Hematopoietic multipotent progenitor cell treated with erythropoietin and hydrocortisone succinate and interleukin-3 and kit ligand, for 17 days (in vitro differentiated cells): ENCODE data around the gene FLYWCH2.

Source experiments
- DNase-seq: peaks from one replicate; pipeline ENCODE4 v3.0.0-alpha.2; 2015; ENCODE audit warnings: low spot score

The FLYWCH2 gene, protein sequence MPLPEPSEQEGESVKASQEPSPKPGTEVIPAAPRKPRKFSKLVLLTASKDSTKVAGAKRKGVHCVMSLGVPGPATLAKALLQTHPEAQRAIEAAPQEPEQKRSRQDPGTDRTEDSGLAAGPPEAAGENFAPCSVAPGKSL

DNA sequence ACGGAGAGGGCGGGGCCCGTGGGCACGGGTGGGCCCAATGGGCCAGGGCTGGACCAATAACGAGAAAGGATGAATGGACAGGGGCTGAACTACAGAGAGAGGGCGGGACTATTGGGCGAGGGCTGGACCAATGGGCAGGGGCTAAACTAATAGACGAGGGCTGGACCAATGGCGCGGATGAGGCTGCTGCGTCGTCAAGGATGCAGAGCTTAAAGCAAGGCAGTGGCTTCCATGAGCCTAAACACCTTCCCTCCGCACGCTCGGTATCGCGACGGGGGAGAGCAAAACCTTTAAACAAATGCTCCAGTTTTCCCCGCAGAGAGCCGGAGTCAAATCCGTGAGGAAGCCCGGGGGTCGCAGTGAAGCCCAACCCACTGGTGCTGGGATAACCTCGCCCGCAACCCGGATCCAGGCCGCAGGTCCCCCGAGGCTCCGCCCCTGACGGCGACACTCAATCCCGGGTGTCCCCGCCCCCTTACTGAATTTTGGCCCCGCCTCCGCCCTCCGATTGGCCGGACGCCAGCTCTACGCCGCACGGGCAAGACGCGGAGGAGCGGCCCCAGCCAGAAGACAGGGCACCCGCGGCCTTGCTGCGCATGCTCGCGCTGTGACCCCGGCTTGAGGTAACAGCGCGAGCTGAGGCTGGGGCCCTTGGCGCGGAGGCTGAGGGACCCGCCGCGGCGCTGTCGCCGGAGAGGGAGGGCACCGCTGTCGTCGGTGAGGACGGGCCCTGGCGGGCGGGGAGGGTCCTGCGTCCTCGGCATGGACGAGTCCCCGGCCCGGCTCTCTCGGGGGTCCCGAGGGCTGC is at the start of gene FLYWCH2:
Gene FLYWCH2 (plus strand): TSS at position 566 of the 808 bp plus-strand sequence. CDS start 13,235 bp downstream, outside the sequence.
- DNase-seq: peak; percentile 95

DNA sequence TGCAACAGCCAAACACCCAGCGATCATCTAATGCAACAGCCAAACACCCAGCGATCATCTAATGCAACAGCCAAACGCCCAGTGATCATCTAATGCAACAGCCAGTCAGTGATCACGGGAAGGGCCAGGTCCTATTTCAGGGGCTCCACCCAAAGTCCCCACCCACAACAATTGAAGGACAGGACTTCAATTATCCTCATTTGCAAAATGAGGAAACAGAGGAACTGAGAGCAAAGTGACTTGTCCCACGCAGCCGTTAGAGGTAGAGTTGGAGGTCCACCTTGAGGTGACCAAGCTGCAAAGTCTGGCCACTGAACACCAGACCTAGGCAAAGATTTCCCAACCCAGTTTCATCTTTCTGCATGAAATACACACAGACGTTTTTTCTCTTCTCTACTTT is 49.2 kb upstream of the FLYWCH2 start:
- no peak for DNase-seq

DNA sequence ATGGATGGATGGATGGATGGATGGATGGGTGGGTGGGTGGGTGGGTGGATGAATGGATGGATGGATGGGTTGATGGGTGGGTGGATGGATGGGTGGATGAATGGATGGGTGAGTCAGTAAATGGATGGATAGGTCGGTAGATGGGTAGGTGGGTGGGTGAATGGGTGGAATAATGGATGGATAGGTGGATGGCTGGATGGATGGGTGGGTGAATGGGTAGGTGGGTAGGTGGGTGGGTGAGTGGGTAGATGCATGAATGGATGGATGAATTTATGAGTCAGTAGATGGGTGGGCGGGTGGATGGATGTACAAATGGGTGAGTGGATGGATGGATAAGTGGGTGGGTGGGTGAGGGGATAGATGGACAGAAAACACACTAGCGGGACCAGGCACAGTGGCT is 48.0 kb upstream of the FLYWCH2 start:
- no peak for DNase-seq

DNA sequence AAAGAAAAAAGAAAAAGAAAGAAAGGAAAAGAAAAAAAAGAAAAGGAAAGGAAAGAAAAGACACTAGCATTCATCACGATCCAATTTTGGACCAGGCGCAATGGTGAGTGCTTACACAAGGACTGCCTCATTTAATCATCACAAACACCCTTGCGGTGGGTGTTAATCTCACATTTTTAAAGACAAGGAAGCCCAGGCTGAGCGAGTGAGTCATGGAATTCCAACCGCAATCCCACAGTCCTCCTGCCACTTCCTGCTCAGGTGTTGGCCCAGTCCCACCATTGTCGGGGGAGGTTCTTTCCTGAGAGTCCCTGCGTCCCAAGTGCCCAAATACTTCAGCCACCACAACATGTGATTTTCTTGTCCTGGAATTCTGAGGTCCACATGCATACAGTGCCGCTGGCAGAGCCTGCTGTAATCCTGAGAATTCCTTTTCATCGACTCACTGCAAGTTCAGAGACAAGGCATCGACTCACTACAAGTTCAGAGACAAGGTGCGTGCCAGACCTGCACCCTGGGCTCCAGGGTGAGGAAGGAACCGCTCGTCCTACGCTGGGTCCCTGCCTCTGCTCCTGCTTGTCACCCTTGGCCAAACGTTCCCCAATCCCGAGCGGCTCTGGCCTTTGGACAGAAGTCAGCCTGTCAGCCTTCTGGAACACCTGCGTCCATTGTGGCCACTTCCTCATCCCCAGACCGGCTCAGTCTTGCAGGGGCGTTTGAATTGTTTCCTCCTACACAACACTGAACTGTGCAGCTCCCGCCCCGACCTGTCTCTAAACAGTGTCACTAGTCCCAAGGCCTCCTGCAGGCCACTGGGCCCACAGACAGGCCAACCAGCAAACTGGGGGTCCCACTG is 47.1 kb upstream of the FLYWCH2 start:
- DNase-seq: no peak

DNA sequence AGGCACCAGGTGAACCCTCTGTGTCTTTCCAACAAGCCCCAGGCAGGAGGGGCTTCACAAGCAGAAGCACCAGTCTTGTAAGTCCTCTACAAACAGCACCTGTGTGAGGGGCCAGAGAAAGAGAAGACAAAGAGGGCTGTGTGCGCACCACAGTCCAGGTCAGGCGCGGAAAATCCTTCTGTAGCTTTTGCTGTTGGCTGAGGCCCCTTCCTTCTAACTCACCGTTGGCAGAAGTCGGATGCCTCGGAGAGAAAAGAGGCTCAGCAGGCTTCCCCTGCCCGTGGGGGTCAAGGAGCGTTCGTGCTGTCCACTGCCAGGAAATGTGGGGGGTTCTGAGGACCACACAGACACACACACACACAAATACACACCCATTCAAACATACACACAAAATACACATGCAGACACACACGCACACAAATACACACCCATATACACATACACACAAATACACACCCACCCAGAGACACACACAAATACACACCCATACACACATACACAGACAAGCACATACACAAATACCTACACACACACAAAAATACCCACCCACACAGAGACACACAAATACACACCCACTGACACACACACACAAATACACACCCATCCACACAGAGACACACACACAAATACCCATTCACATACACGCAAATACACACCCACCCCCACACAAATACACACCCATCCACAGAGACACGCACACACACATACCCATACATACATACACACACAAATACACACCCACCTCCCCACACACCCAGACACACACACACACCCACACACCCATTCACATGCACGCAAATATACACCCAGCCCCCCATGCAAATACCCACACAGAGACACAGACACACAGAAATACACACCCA is 46.1 kb upstream of the FLYWCH2 start:
- DNase-seq: no peak

DNA sequence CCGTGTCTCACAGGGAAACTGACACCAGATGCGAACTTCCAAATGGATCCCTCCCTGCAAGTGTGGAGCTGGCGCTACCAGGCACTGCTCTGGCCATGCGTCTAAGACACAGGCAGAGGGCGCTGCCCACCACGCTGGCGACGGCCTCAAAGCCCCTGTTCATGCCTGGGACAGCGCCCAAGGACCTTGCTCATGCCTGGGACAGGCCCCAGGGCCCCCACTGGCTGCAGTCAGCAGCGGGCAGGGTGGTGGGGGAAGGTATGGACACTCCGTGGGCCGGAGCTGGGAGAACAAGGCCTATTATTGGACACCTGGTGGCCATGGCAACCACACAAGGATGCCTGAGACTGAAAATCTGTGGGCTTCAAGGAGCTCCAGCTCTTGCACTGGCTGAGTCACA is 44.1 kb upstream of the FLYWCH2 start:
- DNase-seq: peak; percentile 15

DNA sequence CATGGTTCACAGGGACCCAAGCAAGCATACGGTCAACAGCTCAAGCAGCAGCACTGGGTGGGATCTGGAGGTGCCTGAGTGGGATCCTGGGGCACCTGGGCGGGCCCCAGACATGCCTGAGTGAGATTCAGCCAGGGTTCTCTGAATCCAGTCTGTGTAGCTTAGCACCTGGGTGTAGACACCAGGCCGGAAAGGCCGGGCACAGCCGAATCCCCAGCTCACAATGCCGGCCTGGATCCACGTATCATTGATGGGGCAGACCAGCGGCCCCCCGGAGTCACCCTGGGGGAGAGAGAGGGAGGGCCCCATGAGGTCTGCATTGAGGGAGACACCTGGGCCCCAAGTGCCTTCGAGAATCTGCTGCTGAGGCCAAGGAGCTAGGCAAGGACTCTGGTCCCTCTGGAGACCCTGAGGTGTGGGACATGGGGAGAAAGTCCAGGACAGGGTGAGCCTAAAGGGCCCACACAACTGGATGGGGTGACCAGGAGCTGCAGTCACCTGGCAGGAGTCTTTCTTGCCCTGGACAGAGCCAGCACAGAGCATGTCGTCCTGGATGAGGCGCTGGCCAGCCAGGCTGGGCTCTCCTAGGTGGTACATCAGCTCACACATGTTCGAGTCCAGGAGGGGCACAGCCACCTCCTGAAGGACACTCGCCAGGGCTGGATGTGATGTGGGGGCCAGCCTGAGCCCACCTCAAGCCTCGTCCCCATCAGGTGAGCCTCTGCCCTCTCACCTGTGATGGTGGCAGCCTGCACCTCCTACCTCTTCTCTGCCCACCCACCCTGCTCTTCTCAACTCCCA is 43.2 kb upstream of the FLYWCH2 start:
- no peak for DNase-seq

DNA sequence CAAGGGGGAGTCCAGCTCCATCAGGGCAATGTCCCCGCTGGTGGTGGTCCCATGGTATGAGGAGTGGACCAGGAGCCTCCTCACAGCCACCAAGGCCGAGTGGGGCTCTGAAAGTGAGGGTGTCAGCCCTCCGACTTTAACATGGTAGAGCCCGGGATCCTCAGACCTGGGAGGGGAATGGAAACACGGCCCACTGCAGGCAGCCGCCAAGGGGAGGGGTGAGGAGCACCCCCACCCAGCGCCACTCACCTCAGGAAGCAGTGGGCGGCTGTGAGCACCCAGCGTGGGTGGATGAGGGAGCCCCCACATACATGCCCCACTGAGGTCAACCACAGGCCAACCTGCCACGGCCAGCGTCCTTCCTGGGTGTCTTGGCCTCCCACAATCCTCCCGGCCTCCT is 42.1 kb upstream of the FLYWCH2 start:
- no peak for DNase-seq

DNA sequence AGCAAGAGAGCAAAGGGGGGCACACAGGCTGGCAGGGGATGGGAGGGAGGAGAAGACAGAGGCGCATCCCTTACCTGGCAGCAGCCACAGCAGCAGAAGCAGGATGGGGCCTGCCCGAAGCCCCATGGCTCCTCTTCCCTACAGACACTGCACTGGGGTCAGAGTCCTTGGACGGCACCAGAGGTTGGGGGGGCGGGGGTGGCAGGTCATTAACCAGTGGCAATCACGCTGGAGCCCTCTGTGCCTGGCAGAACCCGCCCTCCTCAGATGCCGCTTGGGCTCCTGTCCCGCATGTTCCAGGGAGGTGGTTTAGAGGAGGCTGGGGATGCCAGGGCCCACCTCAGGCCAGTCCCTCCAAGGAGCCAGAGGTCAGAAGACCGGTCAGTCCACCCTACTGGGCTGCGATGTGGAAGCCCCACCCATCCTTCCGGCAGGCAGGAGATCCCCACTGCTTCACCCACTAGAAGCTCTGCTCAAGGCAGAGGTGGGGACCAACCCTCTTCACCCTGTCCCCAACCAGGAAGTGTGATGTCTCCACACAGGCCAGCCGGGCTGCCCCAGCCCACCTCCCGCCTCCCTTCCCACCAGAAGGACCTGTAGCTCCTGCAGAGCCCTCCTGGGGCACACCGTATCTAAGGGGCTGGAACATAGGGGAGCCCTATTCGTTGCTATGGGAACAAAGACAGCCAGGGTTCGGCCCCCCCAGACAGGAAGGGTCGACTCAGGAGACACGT is 41.2 kb upstream of the FLYWCH2 start:
- DNase-seq: no peak

DNA sequence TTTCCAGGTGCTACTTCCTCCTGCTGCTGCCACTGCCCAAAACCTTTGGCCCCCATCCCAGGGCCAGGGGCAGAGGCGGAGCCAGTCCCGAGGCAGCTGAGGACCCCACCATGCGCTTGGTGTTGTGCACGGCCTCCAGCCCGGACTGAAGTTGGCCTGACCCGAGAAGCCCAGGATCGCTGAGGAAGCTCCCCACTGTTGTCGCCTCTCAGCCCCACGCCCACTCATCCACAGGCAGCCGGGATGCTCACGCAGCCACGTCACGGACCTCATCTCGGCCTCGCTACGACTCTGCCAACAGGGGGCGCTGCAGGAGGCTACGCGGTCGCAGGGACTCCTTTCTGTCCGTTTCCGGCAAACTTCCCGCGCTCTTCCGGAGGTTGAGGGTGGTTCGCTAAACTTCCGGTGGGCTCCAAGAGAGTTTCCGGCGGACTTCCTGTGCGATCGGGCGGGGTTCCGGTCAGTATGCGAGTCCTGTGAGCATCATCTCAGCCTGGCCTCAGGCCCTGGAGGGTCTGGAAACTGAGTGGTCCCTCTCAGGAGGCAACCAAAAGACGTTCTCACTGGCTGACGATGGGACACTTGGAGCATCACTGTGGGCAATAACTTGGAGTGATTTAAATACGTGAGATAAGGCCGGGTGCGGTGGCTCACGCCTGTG is 40.5 kb upstream of the FLYWCH2 start:
- DNase-seq: peak; percentile 28

DNA sequence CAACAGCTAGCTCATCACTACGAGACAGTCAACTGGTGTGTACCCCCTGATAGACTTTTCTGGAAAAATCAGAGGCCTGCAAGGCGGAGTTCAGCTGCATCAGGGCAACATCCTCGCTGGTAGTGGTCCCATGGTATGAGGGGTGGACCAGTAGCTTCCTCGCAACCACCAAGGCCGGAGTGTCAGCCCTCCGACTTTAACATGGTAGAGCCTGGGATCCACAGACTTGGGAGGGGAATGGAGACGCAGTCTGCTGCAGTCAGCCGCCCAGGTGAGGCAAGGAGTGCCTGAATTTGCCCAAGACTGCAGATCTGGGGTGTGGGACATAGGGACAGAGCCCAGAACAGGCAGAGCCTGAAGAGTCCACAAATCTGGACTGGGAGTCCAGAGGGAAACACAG is 39.5 kb upstream of the FLYWCH2 start:
- DNase-seq: no peak

DNA sequence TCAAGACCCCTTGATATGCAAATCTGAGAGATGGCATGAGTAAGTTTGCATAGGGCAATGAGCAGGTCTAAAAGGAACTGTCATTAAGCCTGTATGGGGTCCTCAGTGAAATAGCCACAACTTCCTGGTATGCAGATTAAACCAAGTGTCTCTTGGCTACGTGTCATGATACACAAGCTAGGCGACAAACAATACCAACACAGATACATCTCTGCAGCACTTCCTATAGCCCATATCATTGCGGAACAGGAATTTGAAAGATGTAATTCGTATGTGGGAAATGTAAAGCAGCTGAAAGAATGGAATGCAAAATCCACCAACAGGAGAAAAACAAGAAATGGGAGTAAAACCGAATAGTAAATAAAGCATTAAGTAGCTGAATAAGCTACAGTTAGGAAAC is 37.9 kb upstream of the FLYWCH2 start:
- DNase-seq: no peak

DNA sequence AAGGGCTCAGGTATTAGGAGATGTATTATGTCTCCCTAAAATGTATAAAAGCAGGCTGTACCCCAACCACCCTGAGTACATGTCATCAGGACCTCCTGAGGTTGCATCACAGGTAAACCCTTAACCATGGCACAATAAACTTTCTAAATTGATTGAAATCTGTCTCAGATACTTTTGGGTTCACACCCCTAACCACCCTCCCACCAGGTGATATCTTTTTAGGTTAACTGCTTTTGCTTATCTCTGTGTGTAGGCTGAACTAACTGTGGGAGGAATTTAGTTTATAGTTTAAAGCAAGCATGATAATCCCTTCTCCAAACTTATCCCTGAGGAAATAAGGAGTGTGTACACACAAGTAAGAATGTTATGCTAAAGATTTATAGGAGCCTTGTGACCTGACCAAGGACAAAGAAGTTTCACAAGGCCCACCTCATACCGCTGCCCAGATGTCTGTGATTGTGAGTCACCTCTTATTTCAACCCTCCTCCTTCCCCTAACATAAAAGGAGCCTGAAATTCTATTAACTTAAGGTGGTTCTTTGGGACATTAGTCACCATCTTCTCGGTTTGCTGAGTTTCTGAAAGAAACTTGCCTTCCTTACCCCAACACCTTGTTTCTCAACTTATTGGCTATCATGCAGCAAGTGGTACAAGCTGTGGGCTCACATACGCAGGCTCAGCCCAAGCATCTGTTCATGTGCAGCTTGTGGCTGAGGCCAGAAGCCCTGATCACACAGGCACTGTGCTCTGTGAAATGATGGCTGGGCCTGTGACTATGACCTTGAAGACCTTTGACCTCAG is 36.3 kb upstream of the FLYWCH2 start:
- no peak for DNase-seq

DNA sequence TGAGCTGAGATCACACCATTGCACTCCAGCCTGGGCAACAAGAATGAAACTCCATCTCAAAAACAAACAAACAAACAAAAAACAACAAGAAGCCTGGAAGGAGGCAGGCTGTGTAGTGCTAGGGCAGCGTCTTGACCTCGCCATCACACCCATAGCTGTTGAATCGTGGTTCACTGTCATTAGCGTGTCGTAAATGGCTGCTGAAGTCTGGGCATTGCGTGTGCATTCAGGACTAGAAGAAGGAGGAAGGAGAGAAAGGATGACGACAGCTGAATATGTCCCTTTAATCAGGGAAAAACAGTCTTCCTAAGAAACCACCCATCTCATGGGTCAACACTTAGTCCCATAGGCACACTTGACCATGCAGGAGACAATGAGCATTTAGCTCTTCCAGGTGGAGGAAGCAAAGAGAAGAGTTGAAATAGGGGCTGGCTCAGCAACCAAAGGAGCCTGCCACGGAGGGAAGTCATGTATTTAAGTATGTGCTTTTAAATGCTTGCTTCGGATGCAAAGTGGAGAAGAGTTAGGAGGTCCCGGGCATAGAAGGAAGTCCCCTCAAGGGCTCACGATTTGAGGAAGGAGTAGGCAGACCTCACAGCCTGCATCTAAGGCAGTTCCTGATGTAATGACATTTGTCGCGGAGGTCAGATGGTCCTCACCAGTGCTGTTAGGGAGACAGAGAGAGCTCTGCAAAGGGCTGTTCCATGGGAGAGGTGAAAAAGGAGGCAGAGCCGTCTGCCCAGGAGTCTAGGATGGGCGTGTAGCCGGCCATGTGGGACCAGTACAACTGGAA is 33.9 kb upstream of the FLYWCH2 start:
- no peak for DNase-seq

DNA sequence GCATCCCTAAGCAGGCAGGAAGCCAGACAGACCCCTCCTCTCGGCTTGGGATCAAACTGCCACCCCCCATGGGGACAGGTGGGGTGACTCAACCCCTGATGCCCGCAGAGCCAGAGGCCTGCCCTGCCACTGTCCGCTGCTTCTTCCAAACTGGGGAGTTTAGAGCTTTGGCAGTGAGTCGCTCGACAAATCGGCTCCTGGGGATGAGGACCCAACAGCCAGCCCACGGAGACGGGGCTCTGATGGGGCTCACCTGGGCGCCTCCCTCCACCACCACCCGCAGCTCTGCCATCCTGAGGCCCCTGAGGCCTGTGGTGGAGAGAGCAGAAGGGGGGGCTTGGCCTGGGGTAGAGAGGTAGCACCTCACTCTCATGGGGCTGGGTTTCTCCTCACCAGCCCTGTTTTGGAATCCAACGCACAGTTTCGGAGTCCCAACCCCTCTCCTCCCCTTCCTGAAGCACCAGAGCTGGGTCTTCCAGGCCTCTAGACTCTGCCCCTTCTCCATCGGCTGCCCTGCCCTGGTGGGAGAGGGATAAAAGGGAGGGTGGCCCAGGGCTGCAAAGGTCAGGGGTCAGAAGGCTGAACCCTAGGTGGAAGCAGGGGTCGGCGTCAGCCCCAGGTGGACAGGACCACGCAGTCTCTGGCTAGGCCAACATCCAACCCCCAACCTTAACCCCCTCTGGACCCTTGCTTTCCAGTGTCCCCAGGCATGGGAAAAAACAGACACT is 30.8 kb upstream of the FLYWCH2 start:
- no peak for DNase-seq

DNA sequence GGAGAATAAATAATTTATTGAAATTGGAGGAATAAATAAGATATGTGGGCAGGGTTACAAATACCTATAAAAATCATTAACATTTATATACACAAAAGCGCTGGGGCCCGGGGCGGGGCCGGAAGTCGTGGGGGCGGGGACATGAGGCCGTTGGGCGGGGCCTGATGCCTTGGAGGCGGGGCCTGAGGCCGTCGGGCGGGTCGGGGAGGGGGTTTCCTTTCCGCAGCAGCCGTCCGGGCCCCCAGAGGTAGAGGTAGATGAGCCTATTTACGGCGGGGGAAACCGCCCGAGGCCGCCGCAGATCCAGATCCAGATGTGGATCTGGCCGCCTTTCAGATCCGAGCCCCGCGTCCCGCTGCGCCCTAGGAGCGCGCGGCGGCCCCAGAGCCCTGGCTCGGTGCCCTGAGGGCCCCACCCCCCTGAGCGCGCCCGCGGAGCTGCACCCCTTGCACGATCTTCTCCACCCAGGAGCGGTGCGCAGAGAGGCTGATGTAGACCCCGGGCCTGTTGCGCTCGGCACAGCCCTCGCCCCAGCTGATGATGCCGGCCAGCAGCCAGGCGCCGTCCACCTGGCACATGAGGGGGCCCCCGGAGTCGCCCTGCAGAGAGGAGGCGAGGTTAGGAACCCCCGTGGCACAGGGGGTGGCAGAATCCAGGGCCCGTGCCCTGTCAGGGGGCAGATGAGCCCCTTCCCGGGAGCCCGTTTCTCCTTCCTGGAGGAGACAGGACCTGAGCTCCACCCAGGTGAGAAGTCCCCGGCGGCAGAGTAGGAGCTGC is 30.1 kb upstream of the FLYWCH2 start:
- no peak for DNase-seq
